GM21576 (cell line): ENCODE results near the gene SGIP1.
"Not testable (repeated sequence)": the region's sequence is repeated elsewhere in the genome, so short reads cannot be mapped to it uniquely, and the experiment has no call there.

Experiments
- ATAC-seq: cut with Tn5 transposase; IDR thresholded peaks from one replicate; pipeline ENCODE4 v1.9.1; 2021; ENCODE audit warnings: mild to moderate bottlenecking, moderate library complexity; ENCODE audit not compliant: unreplicated experiment

The SGIP1 gene

DNA sequence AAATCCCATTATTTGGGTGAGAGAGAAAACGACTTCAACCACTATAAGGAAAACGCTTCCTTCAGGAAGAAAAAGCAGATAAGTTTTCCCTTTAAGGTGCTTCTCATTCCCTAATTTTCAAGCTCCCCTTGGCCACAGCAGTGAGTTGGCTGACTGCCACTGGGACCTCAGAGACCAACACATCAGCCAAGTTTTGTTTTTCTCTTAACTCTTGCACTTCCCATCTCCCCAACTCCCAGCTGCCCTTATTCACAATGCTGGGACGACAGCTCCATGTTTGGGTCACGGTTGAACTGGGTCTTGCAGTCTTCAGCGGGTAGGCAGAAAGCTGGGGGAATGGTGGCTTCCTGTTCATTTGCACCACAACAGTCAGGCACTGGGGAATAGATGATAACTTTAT lies 18.9 kb downstream of the SGIP1 start:
- ATAC-seq, result no peak

DNA sequence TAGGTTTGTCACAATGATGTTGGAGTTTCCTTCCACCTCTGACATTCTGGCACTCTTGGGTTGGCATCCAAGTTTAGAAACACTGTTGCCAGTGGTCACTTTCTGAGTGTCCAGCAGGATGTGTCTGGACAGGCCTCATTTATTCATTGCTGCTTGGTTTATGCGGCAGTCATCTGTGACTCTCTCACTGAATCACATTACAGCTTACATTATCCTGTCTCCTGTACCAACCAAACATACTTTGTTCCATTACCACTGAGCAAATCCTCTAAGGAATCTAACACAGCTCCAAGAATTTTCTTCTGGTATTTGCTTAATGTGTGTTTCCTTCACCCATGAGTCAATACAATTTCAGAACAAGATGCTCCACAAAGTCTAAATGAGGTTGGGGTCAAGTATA lies 19.9 kb downstream of the SGIP1 start:
- no peak for ATAC-seq

DNA sequence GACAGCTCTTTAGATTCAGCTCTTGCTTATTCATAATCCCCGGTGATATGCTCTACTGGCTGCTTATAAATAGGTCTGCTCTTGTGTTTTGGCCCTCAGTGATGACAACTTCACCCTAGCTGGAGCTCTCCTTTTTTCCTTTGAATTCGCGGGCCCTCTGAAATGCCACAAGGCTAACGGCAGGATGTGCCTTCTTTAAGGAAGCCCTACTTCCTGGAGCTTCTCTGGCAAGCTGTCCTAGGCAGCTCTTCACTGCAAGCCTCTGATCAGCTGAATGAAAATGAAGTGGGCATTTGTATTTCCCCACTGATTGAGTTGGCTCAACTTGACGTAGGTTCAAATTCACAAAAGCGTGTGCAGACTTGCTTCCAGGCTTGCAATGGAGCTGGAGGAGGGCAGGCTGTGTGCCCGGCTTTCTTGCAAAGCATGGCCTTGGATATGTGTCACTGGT lies 22.2 kb downstream of the SGIP1 start:
- ATAC-seq, result no peak

DNA sequence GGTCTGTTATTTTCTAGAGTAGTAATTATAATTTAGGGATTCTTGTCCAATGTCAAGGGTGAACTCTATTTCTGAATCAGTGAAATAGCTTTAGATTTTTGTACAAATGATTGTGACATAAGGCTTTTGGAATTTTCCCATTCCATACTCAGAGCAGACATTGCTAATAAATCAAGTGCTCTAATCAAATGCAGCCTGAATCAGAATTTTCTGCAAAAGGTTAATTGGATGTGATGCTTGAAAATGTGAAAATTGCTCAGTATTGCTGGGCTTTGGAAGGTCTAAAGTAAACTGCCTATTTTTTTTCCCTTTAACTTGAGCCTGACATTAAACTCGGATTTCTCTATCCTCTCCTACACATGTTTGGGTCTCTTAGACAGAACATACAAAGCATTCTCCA lies 23.2 kb downstream of the SGIP1 start:
- ATAC-seq, result no peak

DNA sequence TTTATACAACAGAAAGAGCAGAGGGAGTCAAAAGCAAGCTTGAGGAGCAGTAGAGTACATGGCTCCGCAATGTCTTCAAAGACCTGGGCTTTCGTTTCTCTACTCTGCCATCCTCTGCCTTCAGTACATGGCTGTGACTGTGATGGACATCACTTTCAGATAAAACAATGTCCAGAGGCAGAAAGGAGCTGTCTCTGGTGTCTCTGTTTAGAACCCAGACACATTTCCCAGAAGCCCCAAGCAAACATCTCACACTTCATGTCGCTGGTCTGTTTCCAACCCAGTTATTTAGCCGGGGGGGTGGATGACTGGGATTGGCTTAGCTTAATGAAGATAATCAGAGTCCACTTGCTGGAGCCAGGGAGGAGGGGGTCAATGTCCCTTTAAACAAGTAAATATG lies 25.6 kb downstream of the SGIP1 start:
- no peak for ATAC-seq

DNA sequence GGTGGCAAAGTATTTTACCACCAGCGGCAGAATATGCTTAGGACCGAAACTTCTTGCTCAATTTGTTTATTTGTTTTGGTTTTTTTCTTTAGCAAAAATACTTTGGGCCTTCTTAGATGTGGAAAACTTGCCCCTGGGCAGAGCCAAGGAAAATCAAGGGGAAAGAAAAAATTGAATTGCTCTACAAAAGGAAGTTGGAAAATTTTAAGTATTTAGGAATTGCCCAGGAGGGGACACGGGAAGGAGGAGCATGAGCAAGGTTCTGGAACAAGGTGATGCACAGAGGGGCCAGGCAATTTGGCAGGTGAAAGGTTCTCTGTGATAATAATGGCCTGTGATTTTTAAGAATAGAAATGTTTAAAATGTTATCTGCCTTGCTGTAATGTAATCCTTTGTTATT lies 28.6 kb downstream of the SGIP1 start:
- no peak for ATAC-seq

DNA sequence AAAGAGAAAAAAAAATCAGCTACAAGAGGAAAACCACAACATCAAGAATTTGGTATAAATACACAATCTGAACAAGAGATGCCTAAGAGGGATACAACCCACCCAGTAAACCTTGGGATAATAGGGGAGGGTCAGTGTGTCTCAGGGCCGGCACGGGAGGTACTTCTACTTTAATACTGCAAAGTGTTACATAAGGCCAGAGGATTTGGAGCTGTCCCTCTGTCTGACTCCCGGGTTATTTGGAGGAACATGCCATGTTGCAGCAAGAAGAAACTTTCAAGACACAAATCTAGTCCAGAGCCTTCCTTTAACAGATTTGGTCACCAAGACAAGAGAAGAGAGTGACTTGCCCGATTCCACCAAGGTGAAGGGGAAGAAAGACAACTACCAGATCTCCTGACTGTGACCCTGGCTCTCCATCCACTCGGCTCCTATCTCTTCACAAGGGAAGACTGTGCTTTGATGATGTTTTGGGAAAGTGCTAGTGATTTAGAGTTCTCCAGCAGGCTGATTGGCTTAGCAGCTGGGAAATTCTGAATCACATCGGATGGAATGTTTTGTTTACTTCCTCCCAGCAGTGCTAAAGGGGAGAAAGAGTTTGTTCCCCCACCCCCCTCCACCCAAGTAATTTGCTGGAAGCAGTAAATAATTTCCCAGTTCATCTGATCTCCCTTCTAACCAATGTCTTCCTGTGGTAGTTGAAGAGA lies 29.3 kb downstream of the SGIP1 start:
- no peak for ATAC-seq

DNA sequence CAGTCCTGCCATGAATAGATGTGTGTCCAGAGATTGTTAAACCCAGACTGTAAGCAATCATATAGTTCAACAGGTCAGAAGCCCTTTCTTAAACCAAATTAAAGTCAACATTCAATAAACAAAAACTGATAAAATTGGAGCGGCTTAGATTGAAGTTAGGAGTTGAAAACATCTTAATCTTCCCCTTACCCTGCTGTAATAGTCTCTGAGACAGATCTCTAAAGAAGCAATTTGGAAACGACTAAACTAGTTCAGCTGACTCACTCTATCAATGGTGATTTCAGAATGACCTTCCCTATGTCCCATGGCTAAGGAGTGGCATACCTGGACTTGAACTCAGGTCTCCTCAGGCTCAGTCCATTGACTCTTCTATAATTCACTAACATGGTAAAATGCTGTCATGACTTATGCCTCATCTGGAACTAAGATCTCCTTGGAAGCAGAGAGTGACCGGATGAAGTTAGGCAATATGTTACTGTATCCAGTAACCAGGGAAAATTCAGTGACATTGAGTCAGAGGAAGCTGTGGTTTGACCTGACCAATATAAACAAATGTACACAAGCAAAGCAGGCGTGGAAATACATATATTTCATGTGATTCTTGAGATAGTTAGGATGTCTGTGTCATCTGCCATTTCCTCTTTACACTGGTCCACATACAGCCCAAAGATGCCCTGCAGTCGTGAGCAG lies 30.1 kb downstream of the SGIP1 start:
- no peak for ATAC-seq

DNA sequence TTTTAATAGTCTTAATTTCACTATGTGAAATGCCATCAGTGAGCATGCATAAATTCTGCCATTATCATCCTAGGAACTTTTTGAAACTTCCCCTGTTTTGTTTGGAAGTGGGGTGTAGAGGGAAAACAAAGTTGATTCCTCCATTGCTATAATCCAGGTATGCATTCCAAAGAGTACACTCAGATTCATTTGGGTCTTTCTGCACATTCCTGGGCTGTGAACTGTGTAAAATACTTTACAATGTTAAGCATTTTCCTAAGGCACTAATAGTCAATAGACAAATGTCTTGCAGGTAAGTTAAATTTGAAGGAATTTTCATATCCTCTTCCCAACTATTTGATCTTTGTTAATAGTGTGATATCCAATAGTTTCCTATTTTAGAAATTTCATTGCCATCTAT lies 36.2 kb downstream of the SGIP1 start:
- no peak for ATAC-seq

DNA sequence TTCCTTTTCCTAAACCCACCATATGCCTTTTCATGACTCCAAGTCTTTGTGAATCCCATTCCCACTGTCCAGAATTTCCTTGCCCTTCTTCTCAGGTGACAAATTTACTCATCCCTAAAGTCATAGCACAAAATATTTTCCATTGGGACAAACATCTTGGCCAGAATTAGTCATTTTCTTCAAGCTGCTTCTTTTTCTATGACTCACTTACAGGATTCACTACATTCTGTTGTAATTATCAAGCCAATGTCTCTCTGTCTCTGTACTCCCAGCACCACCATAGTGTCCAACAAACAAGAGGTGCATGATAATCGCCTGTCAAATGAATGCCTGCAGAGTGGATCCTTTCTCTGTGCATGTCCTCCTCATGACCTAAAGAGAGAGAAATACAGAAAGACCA lies 37.8 kb downstream of the SGIP1 start:
- ATAC-seq, result no peak

DNA sequence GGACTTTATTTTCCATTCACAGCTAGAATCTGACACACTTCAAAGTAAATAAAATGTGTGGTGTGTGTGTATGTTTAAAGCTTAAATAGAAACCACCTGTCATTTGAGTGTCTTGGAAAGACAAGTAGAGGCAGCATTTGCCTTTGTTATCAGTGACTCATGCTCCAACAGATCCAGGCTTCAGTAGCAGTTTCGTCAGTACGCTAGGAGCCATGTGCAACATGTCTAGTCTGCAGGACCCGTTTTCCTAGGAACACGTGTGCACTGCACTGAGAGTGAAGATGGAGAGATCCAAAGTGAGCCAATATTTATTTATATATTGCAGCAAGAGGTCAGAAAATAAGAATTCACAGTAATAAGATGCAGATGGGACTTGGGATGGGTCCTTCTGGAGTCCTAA lies 41.8 kb downstream of the SGIP1 start:
- no peak for ATAC-seq

DNA sequence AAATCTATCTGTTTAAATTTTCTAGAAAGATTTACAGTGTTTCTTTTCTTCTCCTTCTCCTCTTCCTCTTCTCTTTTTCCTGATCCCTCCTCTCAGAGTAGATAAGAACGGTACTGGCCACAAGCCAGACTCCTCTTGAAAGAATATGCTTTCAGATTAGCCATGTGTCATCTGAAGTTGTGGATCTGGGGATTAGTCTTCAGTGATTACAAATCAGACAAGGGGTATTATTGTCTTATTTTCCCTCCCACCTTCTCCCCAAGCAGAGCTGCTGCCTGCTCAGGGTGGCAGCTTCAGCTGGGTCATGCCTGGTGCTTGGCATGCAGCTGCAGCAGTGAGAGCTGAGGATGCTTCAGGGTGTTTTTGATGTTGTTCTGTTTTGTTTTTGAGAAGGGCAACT lies 42.7 kb downstream of the SGIP1 start:
- ATAC-seq, result no peak

DNA sequence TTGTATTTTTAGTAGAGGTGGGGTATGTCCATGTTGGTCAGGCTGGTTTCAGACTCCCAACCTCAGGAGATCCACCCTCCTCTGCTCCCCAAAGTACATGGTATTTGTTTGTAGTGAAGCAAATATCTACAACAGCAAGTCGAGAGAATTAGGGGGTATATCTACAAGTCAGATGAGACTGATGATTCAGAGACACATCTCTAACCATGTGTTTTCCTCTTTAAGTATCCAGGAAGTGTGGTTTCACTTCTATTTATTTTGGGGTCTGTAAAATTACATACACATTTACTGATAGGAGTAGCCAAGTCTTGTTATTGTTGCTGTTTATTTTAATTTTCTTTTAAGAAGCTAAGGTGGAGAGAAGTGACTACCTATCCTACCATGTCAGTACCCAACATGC lies 44.9 kb downstream of the SGIP1 start:
- ATAC-seq, result no peak

DNA sequence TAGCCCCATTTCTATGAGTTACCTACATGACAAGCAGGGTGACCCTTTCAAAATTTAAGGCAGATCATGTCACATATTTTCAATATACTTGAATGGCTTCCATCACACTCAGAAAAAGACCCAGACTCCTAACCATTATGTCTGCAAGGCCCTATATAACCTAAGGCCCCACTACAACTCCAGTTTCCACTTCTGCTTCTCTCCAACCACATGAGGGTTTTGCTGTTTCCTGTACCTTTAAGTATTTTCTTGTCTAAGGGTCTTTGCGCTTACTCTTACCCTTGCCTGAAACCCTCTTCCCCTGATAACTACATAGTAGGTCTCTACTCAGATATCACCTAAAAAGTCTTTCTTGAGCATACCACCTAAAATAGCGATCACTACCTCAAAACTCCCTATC lies 46.1 kb downstream of the SGIP1 start:
- ATAC-seq, result no peak

DNA sequence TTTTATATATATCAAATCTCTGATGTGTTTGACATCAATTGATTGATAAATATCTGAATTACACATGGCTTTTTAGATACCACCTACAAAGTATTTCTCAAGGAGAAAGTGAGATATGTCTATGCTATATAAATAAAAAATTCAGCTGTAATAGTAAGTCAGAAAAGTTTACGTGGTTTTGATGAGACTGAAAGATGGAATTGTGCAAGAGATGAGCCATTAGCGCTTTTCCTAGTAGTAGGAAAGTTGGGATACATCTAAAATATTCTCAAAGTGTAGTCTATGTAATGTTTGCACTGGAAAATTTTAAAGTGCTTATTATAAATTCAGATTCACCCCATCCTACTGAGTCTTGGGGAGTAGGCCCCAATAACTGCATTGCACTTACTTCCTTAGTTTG lies 49.1 kb downstream of the SGIP1 start:
- ATAC-seq, result no peak

DNA sequence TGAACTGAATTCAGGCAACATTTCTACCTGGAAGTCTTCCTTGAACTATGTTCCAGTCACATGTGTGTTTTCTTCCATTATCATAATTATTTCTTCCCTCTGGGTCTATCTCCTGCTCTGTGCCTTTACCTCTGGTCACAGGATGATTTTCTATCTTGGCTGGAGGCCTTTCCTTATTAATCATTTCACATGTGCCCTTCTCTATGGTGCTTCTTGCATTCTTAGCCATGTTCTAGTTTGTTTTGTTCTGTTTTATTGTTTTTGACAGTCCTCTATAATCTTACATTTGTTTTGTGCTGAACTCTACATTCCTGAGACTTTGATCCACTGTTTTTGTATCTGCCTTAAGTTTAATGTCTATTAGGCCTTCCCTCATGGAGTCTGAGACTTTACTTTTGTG lies 51.0 kb downstream of the SGIP1 start:
- ATAC-seq, result no peak

DNA sequence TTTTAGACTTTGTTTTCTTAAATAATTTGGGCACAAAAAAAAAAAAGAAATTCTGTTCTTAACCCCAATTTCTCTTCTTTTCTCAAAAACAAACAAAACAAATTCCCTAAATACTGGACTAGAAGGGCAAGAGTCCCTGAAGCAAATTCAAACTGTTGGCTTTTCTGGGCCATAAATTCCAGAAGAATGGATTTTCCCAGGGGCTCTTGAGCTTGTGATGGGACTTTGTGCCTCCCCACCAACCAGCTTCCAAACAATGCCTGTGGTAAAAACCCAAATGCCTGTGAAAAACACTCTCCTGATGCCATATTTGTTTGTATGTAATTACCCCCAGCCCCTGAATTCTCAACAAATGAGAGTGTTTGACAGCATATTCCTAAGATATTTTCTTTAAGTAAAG lies 55.4 kb downstream of the SGIP1 start:
- no peak for ATAC-seq

DNA sequence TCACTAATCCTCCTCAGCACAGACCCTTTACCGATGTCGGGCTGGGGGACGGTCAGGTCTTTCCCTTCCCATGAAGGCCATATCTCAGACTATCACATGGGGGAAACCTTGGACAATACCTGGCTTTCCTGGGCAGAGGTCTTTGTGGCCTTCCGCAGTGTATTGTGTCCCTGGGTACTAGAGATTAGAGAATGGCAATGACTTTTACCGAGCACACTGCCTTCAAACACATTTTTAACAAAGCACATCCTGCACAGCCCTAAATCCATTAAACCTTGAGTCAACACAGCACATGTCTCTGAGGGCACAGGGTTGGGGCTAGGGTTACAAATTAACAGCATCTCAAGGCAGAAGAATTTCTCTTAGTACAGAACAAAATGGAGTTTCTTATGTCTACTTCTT lies 58.2 kb downstream of the SGIP1 start:
- ATAC-seq, result not testable (repeated sequence)

DNA sequence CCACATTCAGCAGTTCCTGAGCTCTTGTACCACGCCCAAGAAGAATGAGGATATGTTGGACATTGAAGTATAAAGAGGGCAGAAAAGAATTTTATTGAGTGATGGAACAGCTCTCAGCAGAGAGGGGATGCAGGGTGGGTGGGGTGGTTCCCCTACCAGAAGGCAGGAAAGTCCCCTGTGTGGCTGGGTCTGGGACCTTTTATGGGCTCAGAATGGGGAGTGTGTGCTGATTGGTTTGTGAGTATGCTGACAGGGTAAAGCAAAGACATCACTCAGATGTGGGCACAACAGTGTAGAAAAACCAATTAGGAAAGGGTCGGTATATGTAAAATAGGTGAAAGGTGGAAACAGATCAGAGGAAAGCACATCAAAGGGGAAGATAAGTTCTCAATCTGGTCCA lies 62.2 kb downstream of the SGIP1 start:
- ATAC-seq, result no peak

DNA sequence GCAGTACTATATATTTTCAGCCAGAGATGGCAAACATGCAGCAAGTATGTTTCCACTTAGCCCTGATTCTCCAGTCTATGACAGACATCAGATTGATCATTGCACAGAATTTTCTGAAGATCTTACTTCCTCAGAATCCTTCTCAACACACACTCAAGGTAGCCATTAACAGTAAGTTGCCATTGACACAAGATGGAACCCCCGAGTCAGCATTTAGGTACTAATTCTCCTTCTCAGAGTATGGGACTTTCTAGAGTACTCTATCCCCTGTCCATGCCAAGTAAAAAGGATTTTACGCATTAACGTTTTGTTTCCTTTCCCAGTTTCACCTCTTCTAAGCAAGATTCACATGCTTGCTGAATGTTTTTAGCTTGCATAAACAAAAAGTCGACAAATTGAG lies 63.5 kb downstream of the SGIP1 start:
- ATAC-seq, result no peak

DNA sequence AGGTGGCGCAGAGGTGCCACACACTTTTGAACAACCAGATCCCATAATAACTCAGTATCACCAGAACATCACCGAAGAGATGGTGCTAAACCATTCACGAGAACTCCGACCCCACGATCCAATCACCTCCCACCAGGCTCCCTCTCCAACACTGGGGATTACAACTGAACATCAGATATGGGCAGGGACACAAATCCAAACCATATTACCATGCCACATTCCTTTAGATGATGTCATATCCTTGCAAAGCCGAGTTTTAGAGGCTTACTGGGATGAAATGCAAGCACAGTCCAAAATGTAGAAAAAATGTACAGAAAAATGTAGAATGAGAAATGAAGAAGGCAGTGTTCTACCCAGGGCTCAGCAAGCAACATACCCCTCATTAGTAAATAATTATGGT lies 64.7 kb downstream of the SGIP1 start:
- ATAC-seq, result no peak

DNA sequence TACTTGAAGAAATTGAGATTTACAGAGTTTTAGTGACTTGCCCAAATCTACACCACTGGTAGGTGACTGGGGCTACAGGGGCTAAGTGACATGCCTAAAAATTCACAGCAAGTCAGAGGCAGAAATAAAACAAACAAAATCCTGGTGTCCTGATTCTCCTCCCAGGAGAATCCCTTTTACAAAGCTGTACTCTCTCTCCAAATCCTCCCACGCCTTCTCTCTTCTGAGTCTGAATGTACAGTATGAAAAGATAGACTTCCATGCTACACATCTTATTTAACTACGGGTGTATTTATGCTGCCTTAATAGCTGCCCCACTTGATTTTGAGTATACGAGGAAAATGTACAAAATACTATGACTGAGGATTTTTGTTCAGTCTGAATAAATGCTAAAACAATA lies 65.4 kb downstream of the SGIP1 start:
- ATAC-seq, result no peak
